GM21737 (cell line): ENCODE data around the gene HS6ST1.
"Not testable (repeated sequence)": the region's sequence is repeated elsewhere in the genome, so short reads cannot be mapped to it uniquely, and the experiment has no call there.

Experiments used
- ATAC-seq: cut with Tn5 transposase; IDR thresholded peaks from one replicate; pipeline ENCODE4 v1.9.1; 2021; ENCODE audit warnings: mild to moderate bottlenecking, moderate library complexity; ENCODE audit not compliant: unreplicated experiment

Gene HS6ST1

GRCh38 chr2:128269990-128270671, 48.5 kb downstream of the HS6ST1 start:
- ATAC-seq = no peak

DNA sequence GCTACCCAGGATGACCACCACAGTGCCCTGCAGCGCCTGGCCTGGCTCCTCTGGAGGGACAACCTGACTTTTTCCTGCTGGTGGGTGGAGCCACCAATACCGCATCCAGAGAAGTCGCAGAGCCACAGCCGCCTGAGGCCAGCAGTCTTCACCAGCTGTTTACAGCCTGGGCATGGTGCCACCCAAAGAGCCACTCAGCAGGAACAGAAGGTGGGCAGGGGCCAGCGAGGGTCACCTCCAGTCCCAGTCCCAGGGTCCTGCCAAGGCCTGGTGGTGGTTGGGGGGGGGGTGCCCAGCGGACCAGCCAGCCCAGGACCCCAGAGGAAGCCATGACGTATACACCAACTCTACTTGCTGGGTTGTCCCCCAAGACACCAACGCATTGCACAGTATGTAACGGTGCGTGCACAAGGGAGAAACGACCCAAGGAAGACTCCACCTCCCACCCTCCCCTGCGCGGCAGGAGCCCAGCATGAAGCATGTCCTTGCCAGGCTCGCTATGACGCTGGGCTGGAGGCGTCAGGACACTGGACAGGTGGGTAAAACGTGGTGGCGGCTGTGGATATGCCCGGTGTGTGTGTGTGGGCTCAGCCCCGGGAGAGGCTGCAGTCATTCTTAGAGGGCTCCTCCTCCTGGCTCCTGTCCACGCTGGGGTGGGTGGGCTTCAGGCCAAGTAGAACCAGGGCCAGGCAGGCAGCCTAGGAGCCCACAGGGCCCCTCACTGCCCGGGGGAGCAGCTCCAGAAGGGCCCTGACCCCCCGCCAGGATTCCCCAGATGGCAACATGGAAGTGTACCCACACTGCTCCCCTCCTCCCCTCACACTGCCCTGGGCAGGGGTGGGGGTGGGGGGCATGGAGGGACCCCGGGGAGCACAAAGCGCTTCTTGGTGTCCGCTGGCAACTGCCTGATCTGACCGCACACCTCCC, 49.3 kb downstream of the HS6ST1 start:
- no peak for ATAC-seq

DNA sequence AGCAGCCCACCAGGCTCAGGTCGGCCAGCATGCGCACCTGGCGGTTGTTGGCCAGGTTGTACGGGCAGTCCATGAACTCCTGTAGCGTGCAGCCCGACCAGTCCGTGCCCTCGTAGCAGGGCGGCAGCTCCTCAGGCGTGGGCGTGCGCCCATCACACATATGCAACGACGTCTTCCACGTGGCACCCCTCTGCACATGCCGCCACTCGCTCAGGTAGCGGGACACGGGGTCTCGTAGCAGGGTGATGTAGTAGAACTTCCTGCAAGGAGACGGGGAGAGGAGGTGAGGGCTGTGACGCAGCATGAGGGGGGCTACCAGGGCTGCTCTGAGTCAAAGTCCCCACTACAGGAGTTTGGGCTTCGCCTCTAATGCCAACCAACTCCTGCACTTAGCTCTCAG, 50.1 kb downstream of the HS6ST1 start:
- not testable (repeated sequence) for ATAC-seq

DNA sequence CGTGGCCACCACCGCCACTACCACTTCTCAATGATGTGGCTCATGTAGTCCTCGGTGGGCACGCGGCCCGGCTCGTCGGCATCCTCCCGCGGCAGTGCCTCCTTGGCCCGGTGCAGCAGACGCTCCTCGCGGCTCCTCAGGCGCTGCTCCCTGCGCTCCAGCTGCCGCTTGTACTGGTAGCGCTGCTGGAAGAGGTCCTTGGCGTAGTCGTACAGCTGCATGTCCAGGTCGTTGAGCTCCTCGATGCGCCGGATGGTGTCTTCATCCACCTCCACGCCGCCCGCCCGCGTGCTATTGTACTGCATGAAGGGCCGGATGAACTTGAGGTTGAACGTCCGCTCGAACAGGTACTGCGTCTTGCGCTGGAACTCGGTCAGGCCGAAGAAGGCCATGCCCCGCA, 50.5 kb downstream of the HS6ST1 start:
- not testable (repeated sequence) for ATAC-seq

DNA sequence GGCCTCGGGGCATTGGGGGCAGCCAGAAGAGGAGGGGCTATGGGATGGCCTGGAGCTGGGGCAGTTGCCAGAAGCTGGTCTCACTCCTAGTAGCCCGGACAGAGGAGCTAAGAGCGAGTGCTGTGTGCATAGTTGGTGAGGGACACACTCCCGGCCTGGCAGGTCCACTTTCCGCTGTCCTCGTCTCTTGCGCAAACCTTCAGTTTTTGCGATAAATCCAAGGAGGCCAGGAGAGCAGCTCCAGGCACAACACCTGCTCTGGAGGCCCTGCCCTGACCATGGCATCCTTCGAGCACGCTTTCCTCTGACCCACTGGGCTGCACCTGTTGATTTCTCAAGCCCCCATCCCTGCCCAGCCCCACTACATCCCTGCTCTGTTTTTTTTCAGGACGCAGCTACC, 51.0 kb downstream of the HS6ST1 start:
- not testable (repeated sequence) for ATAC-seq

DNA sequence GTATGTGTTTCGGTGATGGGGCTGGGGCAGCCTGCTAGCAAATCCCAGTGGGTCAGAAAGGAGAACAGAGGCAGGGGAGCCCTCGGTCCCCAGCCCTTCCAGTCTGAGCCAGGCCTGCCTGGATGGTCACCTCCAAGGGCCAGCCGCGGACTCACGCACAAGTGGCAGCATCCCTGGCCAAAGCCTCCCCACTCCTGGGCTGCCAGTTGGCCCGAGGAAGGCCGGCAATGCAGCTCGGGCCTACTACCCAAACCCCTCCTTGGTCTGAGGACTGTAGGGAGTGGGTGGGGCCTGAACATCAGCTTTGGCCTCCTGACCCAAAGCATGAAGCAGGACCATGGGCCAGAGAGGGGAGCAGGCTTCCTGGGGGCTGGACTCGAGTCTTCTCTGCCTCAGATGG, 51.5 kb downstream of the HS6ST1 start:
- not testable (repeated sequence) for ATAC-seq

DNA sequence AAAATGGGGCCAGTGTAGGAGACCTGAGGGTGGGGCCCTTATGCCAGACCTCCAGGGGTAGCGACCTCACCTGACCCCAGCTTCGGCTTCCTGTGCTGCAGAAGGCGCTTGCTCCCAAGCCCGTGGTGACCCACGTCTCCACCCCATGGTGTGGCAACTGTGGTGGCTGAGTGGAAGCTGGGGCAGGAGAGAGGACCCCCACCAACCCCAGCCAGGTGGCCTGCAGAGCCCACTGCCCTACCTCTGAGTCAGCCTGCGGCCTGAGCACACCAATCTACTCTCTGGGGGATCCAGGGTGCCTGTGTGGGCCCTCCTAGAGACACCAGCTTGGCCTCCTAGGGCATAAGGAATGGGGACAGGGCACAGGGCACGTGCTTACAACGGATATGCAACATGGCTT, 52.2 kb downstream of the HS6ST1 start:
- ATAC-seq = not testable (repeated sequence)

- not testable (repeated sequence) for ATAC-seq
Observed at GRCh38 chr2:128265608-128265993, 53.1 kb downstream of the HS6ST1 start.

- ATAC-seq = no peak
Observed at GRCh38 chr2:128264881-128265607, 53.6 kb downstream of the HS6ST1 start.

DNA sequence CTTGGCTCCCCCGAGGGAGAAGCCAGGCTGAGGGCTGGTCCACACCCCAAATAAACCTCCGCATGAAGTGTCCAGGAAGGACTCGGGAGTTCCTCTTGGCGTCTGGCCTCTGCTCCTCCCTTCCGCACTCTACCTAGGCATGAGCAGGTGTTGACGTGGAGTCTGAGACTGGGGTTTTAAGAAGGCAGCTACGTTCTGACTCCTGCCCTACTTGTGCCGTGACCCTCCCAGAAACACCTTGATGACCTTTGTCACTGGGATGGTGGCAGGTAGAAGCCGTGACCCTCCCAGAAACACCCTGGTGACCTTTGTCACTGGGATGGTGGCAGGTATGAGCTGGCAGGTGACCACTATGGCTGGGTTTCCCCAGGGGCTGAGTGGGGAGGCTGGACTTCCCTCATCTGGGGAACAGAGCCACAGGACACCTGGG, 54.8 kb downstream of the HS6ST1 start:
- no peak for ATAC-seq

GRCh38 chr2:128262315-128263253, 56.1 kb downstream of the HS6ST1 start:
- no peak for ATAC-seq

- no peak for ATAC-seq
Observed at GRCh38 chr2:128261245-128262128, 57.2 kb downstream of the HS6ST1 start.

DNA sequence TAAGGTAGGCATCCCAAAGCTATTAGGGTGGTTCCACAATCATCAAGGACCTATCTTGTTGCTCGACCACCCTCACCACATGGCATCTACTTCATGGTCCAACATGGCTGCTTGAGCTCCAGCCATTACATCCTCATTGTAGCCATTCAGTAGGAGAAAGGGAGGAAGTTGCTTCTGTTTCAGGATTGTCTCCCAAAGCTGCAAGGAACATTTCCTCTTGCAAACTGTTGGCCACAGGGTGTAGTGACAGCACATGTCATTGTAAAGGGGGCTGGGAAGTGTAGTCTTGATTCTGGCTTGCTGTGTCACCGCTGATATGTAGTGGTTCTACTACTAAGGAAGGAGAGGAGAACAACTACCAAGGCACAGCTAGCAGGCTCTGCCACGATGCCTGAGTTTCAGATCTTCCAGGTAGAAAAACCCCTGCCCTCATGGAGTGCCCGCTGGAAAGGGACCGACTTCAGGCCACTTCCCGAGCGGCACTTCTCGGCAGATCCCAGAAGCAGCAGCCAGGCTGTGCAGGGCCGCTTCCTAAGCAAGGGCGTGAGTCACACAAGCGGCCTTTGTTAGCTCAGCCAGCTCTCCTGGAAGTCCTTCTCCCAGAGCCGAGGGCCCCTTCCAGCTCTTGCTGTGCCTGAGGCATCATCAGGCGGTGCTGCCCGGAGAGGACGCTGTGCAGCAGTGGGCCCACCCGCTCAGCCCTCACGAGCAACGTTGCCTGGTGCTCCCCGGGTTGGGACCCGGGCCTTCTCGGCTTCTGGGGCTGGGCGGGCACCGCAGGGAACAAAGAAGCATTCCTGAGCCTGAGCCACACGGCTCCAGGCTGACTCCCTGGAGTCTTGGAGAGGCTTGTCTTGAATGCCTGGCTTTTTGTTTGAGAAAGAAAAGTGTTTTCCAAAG, 58.2 kb downstream of the HS6ST1 start:
- no peak for ATAC-seq

DNA sequence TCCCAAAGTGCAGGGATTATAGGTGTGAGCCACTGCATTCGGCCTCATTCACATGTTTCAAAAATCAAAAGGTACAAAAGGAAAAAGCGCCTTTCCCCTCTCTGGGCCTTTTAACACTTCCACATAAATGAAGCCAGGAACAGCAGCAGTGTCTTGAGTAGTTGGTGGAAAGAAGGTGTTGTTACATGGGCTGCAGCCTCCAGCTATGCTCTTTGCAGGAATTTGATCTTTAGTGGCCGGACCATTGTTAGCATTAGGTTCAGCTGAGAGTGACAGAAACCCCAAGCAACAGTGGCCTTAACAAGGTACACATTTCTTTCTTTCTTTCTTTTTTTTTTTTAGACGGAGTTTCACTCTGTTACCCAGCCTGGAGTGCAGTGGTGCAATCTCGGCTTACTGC, 59.1 kb downstream of the HS6ST1 start:
- ATAC-seq = no peak

DNA sequence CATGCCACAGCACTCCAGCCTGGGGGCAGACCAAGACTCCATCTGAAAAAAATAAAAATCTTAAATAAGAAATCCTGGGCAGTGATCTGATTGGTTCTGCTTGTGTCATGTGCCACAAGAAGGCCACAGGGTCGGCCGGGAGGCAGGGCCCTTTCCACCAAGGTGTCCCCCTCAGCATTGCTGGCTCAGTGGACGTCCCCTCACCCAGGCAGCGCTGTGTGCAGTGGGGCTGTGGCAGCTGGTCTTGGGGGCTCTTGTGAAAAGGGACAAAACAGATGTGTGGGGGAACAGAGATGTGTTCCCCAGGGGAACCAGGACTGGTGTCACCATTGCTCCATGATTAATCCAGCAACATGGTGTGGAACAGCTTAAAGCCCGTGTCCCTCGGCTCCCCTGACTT, 60.5 kb downstream of the HS6ST1 start:
- ATAC-seq = no peak

DNA sequence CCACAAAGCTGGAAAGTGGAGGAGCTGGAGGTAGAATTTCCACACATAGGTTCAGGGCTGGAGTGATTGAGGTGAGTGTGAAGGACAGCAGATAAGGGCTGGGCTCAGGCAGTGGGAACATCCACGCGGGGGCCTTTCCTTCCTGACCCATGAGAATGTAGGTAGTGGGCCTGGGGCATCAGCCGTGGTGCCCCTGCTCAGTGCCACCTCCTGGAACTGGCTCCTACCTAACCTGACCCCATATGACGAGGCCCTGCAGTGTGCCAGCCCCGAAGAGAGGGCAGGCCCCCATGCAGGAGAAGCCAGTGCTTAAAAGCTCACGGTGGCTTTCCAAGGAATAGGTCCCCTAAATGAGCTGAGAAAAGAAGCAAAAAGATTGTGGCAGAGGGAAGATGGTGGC, 66.2 kb downstream of the HS6ST1 start:
- ATAC-seq = no peak

DNA sequence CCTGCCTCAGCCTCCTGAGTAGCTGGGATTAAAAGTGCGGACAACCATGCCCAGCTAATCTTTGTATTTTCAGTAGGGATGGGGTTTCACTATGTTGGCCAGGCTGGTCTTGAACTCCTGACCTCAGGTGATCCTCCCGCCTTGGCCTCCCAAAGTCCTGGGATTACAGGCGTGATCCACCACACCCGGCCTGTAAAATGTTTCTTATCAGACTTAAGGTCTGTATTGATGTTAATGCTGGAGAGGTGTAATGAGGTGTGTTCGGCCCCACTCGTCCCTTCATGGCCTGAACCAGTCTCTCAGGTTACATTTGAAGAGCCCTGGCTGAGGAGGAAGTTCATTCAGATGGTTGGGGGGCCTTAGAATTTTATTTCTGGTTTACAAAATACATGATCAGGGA, 66.6 kb downstream of the HS6ST1 start:
- ATAC-seq = not testable (repeated sequence)
